ENCODE results near the gene CRB2. TPM values are rescaled to one million over a fixed set of nuclear protein-coding genes. Genes with fewer than 3 reads are reported as not detected.

CRB2 gene
- total and polyA plus RNA-seq, 2 of the 13 experiments (the other 11 are each of a cell fraction or from before 2014, with no cell fraction given) = 0.01 to 0.29 TPM

DNA sequence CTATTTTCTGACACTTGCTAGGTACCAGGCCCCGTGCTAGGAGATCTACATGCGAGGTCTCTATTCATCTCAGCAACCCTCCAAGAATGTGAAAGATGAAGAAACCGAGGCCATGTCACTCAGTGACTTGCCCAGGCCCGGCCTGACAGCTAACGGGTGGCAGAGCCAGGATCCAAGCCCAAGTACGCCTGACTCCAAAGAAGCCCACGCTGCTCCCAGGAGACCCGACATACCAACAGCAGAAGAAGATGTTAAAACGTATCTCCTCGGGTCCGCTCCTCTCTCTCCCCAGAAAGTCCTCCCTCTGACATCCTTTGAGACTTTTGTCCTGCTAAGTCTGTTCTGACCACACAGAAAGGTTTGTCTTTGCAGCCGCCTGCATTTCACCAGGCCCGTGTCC is 65.2 kb downstream of the CRB2 start:
- in situ Hi-C loops (cut with HindIII; ENCODE audit: extremely low pct_ligation_motif_present, low pct_unique_long_range_greater_than_20kb) = loop anchor here (25.0 kb wide), 1 partner anchor 616 kb away; no protein-coding TSS in a partner anchor
- intact Hi-C loops (cut with micrococcal nuclease; ENCODE audit: unreplicated experiment) = no loop called here
- ATAC-seq (no peak), FAIRE-seq (no peak), DNase-seq (ENCODE audit: low spot score) (no peak)
- H4K20me1 ChIP-seq (ENCODE audit: insufficient read depth, low read length) = no peaks in the 10 kb centered on the region
- no peak overlapping the region for H3K9ac ChIP-seq (ENCODE audit: insufficient read depth, low read depth, low read length)
- ChIA-PET CTCF (ENCODE audit: low intra/inter-chr PET ratio, low total read pairs) (no interaction called here), POLR2A (no interaction called here)
- no peaks in the 10 kb centered on the region for H3K27me3 ChIP-seq (ENCODE audit: control insufficient read depth in 1 of 2, insufficient read depth in 2 of 2, low read length in 2 of 2)
- H3K27ac ChIP-seq (ENCODE audit: extremely low read length, insufficient read depth, low read length) = no peak overlapping the region
- BruUV-seq (replicated peaks) = no TSS peak
- 98% methylated on average over 10 of the region's 13 CpGs for WGBS (ENCODE audit: low lambda C conversion rate)
- H3K4me2 ChIP-seq (ENCODE audit: low read depth, low read length) = no peak overlapping the region
- H3K36me3 ChIP-seq (replicated peaks in 1 of 2; ENCODE audit: control insufficient read depth in 1 of 2, insufficient read depth in 2 of 2, low read length in 2 of 2) = peaks cover 8 to 37% of the 10 kb centered on the region in 2 experiments; a peak in 4 of 5 replicates
- H3K4me1 ChIP-seq (ENCODE audit: insufficient read depth, low read length) = no peaks in the 10 kb centered on the region
- no peak overlapping the region for H2AFZ ChIP-seq (ENCODE audit: low read length)
- H3K4me3 ChIP-seq (replicated peaks in 1 of 3; ENCODE audit: insufficient read depth in 1 of 3, low read depth in 2 of 3, low read length in 3 of 3) = no peak overlapping the region
- TF ChIP-seq ZFP90 (CRISPR knock-in tag; IDR thresholded peaks at IDR 0.05; ENCODE audit: borderline replicate concordance) (no peak), ZFP91 (CRISPR knock-in tag; IDR thresholded peaks at IDR 0.05; ENCODE audit: borderline replicate concordance) (no peak), SAFB2 (CRISPR knock-in tag; IDR thresholded peaks at IDR 0.05; ENCODE audit: borderline replicate concordance, low read depth) (no peak), ZNF317 (CRISPR knock-in tag; IDR thresholded peaks at IDR 0.05) (no peak), ZBTB1 (CRISPR knock-in tag; IDR thresholded peaks at IDR 0.05; ENCODE audit: borderline replicate concordance) (no peak), SCMH1 (CRISPR knock-in tag; IDR thresholded peaks at IDR 0.05; ENCODE audit: borderline replicate concordance) (no peak), PITX1 (CRISPR knock-in tag; IDR thresholded peaks at IDR 0.05) (no peak), ZNF703 (CRISPR knock-in tag; IDR thresholded peaks at IDR 0.05; ENCODE audit: borderline replicate concordance) (no peak), ZNF629 (CRISPR knock-in tag; conservative IDR thresholded peaks at IDR 0.05) (no peak), ZNF7 (CRISPR knock-in tag; IDR thresholded peaks at IDR 0.05) (no peak), KLF11 (CRISPR knock-in tag; IDR thresholded peaks at IDR 0.05) (no peak), HMG20A (CRISPR knock-in tag; IDR thresholded peaks at IDR 0.05; ENCODE audit: borderline replicate concordance) (no peak), FOXA1 (IDR thresholded peaks at IDR 0.05) (no peak), FOXA1 (CRISPR knock-in tag; IDR thresholded peaks at IDR 0.05) (no peak), GATAD2A (CRISPR knock-in tag; IDR thresholded peaks at IDR 0.05) (no peak), ZNF33B (CRISPR knock-in tag; IDR thresholded peaks at IDR 0.05) (no peak), SATB2 (CRISPR knock-in tag; IDR thresholded peaks at IDR 0.05) (no peak), TCF7 (IDR thresholded peaks at IDR 0.05; ENCODE audit: low read depth) (no peak), ZNF382 (CRISPR knock-in tag; IDR thresholded peaks at IDR 0.05; ENCODE audit: borderline replicate concordance) (no peak)
- H3K79me2 ChIP-seq (ENCODE audit: insufficient read depth, low read length) = no peaks in the 10 kb centered on the region
- no peaks in the 10 kb centered on the region for H3K9me3 ChIP-seq (ENCODE audit: low read length)
